Mucosa of rectum (tissue), 2 donors: ENCODE results near the gene ELAC2.
"Not testable (repeated sequence)": the region's sequence is repeated elsewhere in the genome, so short reads cannot be mapped to it uniquely, and the experiment has no call there.

Experiments
- H3K27ac ChIP-seq, 2 donors: one replicate each; pipeline ENCODE4 v1.7.0; 2013; ENCODE audit warnings: inconsistent platforms in 2 of 2, low read depth in 2 of 2, low read length in 2 of 2
- H3K27me3 ChIP-seq, 2 donors: one replicate each; pipeline ENCODE4 v1.7.0; 2013; ENCODE audit warnings: low read length in 2 of 2; ENCODE audit not compliant: control insufficient read depth in 2 of 2, insufficient read depth in 2 of 2
- H3K36me3 ChIP-seq, 2 donors: one replicate each; pipeline ENCODE4 v1.7.0; 2013; ENCODE audit warnings: low read length in 2 of 2; ENCODE audit not compliant: control insufficient read depth in 2 of 2, insufficient read depth in 2 of 2
- H3K4me1 ChIP-seq, 2 donors: one replicate each; pipeline ENCODE4 v1.7.0; 2013; ENCODE audit warnings: low read length in 2 of 2, mild to moderate bottlenecking in 1 of 2; ENCODE audit not compliant: control insufficient read depth in 2 of 2, insufficient read depth in 2 of 2
- H3K4me3 ChIP-seq, 2 donors: one replicate each; pipeline ENCODE4 v1.7.0; 2013; ENCODE audit warnings: low read length in 2 of 2
- H3K9ac ChIP-seq, 2 donors: one replicate each; pipeline ENCODE4 v1.7.0; 2013; ENCODE audit warnings: low read length in 2 of 2, low read depth in 1 of 2, mild to moderate bottlenecking in 1 of 2
- H3K9me3 ChIP-seq, 2 donors: one replicate each; pipeline ENCODE4 v1.7.0; 2013; ENCODE audit warnings: low read length in 2 of 2; ENCODE audit not compliant: control insufficient read depth in 2 of 2
- donor health status: healthy.
- donor health status: Normal muscosa, but diverticular disease.

Gene ELAC2

DNA sequence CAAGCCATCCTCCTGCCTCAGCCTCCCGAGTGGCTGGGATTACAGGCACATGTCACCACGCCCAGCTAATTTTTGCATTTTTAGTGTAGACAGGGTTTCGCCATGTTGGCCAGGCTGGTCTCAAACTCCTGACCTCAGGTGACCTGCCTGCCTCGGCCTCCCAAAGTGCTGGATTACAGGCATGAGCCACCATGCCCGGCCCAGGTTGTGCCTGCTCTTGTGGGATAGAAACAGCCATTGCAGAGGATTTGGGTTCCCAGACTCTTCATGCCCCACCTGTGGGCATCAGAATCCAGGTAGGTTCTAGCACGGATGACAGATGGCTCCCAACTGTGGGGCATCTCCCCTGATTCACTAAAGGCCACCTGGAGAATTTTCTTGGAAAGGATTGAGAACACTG, 39.0 kb downstream of the ELAC2 start:
- H3K4me1 ChIP-seq, H3K27ac ChIP-seq, H3K4me3 ChIP-seq, H3K9ac ChIP-seq, H3K27me3 ChIP-seq, H3K9me3 ChIP-seq: not testable (repeated sequence)
- H3K36me3 ChIP-seq = peaks cover 6 to 13% of the 10 kb centered on the region in 2 donors

DNA sequence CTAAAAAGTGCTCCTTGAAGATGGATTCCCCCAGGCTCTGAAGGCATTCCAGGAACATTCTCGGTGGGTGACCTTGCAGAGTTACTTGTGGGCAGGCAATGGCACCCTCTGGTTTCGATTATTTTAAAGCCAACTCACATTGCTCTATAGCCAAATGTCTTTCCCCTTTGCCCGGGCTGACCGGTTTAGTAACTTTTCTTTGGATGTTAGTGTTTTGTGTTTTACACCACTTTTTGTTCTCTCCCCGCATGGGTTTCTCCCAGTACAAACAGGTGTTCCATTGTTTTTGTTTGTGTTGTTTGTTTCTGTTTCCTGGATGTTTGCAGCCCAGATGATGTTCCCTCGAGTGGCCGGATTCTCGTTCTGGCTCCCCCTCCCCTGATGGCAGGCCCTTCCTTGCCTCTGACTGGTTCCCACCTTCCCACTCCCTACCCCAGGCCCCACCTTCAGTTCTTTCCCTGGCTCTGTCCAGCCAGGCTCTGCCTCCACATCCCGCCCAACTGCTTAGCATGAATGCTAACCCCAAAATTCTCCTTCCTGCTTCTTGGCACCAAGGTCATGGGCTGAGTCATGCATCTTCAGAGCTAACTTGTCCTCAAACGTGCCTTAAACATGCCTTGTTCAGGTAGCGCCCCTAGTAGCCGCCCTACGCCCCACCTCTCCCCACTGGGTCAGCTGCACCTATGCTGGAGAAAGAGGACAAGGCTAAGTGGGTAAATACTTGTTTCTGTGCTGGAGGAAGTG, 40.6 kb downstream of the ELAC2 start:
- Histone ChIP-seq H3K36me3 (peaks cover 5 to 9% of the 10 kb centered on the region in 2 donors), H3K4me3 (no peak overlapping the region), H3K9me3 (no peaks in the 10 kb centered on the region), H3K27ac (no peak overlapping the region), H3K9ac (no peak overlapping the region), H3K27me3 (no peaks in the 10 kb centered on the region), H3K4me1 (peaks cover 0 to 2% of the 10 kb centered on the region in 2 donors)

DNA sequence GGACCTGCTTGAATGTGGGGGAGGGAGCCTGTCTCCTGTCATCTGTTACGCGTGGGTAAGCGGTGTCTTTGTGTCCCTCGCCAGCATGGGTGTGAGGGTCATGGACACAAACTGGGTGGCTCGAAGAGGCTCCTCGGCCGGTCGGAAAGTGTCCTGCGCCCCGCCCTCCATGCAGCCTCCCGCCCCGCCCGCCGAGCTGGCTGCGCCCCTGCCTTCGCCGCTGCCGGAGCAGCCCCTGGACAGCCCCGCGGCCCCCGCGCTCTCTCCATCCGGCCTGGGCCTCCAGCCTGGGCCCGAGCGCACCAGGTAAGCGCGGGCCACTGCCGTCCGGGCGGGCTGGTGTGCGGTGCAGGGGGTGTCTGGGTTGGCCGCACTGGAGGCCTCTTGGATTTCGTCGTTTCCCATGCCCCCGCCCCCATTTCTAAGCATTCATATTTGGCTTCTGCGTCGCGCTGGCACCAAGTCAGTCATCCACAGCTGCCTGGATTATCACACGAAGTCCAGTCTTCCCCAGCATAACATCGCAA, 43.8 kb downstream of the ELAC2 start:
- no peaks in the 10 kb centered on the region for H3K27me3 ChIP-seq
- H3K9ac ChIP-seq = no peak overlapping the region
- peak overlapping the region; percentile 7 to 11 for H3K4me3 ChIP-seq
- H3K9me3 ChIP-seq = no peaks in the 10 kb centered on the region
- H3K4me1 ChIP-seq = peaks cover 0 to 2% of the 10 kb centered on the region in 2 donors
- H3K36me3 ChIP-seq = peaks cover 3 to 9% of the 10 kb centered on the region in 2 donors
- no peak overlapping the region for H3K27ac ChIP-seq

DNA sequence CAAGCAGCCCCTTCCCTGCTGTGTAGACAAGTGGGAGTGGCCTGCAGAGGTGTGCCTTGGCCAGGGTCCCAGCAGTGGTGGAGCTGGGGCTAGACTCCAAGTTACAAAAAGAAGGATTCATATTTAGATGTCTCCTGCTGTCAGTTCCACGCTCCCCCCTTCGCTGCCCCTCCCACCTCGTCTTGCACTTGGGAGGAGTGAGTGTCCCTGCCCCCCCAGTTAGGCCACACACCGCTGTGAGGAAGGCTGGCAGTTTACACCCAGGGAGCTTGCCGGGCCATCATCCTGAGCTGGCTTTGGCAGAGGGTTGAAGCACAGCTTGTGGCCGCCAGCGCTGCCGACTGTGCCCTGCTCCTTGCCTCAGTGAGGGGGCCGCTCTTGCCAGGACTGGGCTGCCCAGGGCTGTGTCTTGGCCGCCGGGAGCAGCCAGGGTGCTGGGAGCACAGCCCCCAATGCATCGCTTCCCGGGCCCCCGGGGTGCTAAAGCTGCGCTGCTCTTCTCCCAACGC, 44.3 kb downstream of the ELAC2 start:
- H3K27me3 ChIP-seq = no peaks in the 10 kb centered on the region
- H3K4me3 ChIP-seq = peak overlapping the region; percentile 7 to 11
- no peak overlapping the region for H3K9ac ChIP-seq
- H3K4me1 ChIP-seq = peaks cover 0 to 2% of the 10 kb centered on the region in 2 donors
- H3K27ac ChIP-seq = no peak overlapping the region
- no peaks in the 10 kb centered on the region for H3K9me3 ChIP-seq
- peaks cover 3 to 9% of the 10 kb centered on the region in 2 donors for H3K36me3 ChIP-seq

DNA sequence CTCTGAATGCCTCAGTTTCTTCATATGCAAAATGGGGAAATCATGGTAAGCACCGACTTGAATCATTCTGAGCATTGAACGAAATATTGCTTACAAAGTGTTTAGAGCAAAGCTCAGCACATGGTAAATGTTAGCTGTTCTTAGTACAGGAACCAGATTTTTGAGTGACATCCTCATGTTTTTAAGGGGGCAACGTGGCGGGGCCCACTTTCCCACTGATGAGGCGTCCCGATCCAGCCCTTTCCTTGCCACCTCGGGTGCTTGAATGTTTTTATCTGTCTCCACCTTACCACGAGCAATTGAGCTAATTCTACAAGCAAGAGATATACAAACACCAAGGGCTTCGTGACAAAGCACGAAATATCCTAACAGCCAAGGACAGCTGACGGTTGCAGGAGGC, 49.9 kb downstream of the ELAC2 start:
- Histone ChIP-seq H3K4me3 (no peak overlapping the region), H3K9ac (no peak overlapping the region), H3K27ac (no peak overlapping the region), H3K9me3 (no peaks in the 10 kb centered on the region), H3K36me3 (peaks cover 6 to 8% of the 10 kb centered on the region in 2 donors), H3K4me1 (no peaks in the 10 kb centered on the region), H3K27me3 (no peaks in the 10 kb centered on the region)

DNA sequence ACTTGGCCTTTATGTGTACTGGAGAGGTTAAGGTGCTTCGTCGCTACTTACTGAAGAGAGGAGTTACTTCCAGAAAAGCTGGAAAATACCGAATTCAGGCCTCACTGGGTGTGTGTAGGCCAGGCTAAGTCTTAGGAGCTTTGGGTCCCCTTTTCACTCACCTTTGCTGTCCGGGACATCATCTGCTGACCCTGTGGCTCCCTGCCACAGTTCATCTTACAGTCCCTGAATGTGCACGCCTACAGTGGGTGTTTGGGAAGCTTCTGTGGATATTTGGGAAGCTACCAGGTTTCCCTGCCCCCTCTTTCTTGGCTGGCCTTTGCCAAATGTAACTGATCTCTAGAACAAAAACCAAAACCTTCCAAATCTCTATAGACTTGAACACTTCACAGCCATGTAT, 51.4 kb downstream of the ELAC2 start:
- Histone ChIP-seq H3K9ac (no peak overlapping the region), H3K4me1 (no peaks in the 10 kb centered on the region), H3K36me3 (peaks cover 10 to 12% of the 10 kb centered on the region in 2 donors), H3K27me3 (no peaks in the 10 kb centered on the region), H3K27ac (no peak overlapping the region), H3K4me3 (no peak overlapping the region), H3K9me3 (no peaks in the 10 kb centered on the region)

DNA sequence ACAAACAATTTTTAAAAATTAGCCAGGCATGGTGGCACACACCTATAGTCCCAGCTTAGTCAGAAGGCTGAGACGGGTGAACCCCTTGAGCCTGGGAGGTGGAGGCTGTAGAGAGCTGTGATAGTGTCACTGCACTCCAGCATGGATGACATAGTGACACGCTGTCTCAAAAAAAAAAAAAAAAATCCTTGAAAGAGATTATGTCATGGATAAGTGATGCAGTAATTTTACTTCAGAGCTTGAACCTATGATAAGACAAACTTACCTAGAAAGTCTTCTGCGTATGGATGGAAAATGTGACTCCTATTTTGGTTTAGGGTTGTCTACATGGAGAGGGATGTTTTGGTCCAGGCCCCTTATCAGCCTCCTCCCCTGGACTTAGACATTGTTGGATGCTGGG, 51.8 kb downstream of the ELAC2 start:
- Histone ChIP-seq H3K4me3 (no peak overlapping the region), H3K9ac (no peak overlapping the region), H3K27ac (no peak overlapping the region), H3K9me3 (no peaks in the 10 kb centered on the region), H3K36me3 (peaks cover 10 to 12% of the 10 kb centered on the region in 2 donors), H3K4me1 (no peaks in the 10 kb centered on the region), H3K27me3 (no peaks in the 10 kb centered on the region)

DNA sequence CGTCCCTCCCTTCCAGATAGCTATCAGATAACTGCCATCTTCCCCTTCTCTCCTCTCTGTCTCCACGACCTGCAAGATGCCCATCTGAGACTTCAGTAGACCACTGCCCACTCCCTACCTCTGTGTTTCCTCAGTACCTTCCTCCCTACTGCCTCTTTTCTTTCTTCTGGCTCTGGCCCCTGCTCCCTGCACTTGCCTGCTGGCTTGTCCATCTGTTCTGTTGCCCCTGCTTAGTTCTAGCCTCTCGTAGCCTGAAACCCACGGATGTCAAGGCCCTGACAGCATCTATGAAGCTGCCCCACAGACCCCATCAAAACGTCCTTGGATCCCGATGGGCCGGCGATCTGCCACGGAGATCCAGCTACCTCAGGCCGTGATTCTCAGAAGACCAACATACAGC, 53.0 kb downstream of the ELAC2 start:
- H3K9me3 ChIP-seq = no peaks in the 10 kb centered on the region
- H3K4me3 ChIP-seq = no peak overlapping the region
- H3K36me3 ChIP-seq = peaks cover 12 to 14% of the 10 kb centered on the region in 2 donors
- H3K27me3 ChIP-seq = no peaks in the 10 kb centered on the region
- no peak overlapping the region for H3K9ac ChIP-seq
- no peak overlapping the region for H3K27ac ChIP-seq
- H3K4me1 ChIP-seq = no peaks in the 10 kb centered on the region

DNA sequence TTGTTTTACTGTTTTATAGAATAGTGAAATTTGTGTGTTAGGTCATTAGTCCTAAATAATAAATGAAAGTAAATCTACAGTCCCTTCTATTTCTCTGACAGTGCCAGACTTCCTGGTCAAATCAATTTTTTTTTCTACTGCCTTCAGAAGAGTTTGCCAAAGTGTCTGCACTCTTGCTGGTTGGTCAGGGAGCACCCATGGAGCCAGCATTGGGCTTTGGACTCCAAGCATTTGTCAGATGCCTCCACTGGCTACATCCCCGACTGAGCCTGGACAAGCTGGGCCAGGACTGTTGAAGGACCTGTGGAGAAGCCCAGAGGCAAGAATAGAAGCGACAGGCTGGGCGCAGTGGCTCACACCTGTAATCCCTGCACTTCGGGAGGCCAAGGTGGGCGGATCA, 53.7 kb downstream of the ELAC2 start:
- H3K36me3 ChIP-seq = peaks cover 18 to 19% of the 10 kb centered on the region in 2 donors
- H3K27ac ChIP-seq = no peak overlapping the region

DNA sequence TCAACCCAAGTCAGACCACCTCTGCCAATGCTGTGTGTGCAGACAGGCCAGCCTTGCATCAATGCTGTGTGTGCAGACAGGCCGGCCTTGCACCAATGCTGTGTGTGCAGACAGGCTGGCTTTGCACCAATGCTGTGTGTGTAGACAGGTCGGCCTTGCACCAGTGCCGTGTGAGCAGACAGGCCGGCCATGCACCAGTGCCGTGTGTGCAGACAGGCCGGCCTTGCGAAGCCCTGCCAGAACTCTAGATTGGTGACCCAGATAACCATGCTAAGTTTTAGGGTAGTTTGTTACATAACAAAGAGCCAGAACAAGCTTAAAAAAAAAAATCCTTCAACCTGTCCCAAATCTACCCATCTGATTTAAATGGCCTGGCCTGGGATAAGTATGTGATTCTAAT, 54.3 kb downstream of the ELAC2 start:
- Histone ChIP-seq H3K9ac (no peak overlapping the region), H3K27me3 (no peaks in the 10 kb centered on the region), H3K4me3 (no peak overlapping the region), H3K27ac (no peak overlapping the region), H3K9me3 (no peaks in the 10 kb centered on the region), H3K36me3 (peaks cover 21 to 24% of the 10 kb centered on the region in 2 donors), H3K4me1 (no peaks in the 10 kb centered on the region)

More for the DNA sequence above, 53.7 kb downstream of the ELAC2 start:
- no peaks in the 10 kb centered on the region for H3K27me3 ChIP-seq
- no peak overlapping the region for H3K9ac ChIP-seq
- no peaks in the 10 kb centered on the region for H3K9me3 ChIP-seq
- H3K4me3 ChIP-seq = no peak overlapping the region
- no peaks in the 10 kb centered on the region for H3K4me1 ChIP-seq
